Mucosa of descending colon (tissue), 3 donors: ENCODE measurements around the gene SLC35F6. TPM values are rescaled to one million over a fixed set of nuclear protein-coding genes. Genes with fewer than 3 reads are reported as not detected.

Source experiments
- ATAC-seq: fragments of 200-7000 bp; cut with Tn5 transposase; one replicate; pipeline ENCODE4 v1.9.1; 2020; ENCODE audit warnings: mild to moderate bottlenecking, moderate library complexity
- DNase-seq, 3 donors: peaks; one replicate each; pipeline ENCODE4 v3.0.0-alpha.2; 2020
- H3K36me3 ChIP-seq: fragments of 200-600 bp; one replicate; pipeline ENCODE4 v1.8.0; 2021; ENCODE audit warnings: low read depth, mild to moderate bottlenecking
- H3K4me1 ChIP-seq: fragments of 200-600 bp; one replicate; pipeline ENCODE4 v1.8.0; 2021; ENCODE audit warnings: low read depth, mild to moderate bottlenecking
- H3K4me3 ChIP-seq: fragments of 200-600 bp; one replicate; pipeline ENCODE4 v1.8.0; 2021; ENCODE audit warnings: mild to moderate bottlenecking
- H3K9me3 ChIP-seq: fragments of 200-600 bp; one replicate; pipeline ENCODE4 v1.8.0; 2021; ENCODE audit warnings: mild to moderate bottlenecking
- CTCF ChIP-seq: fragments of 200-600 bp; IDR thresholded peaks from one replicate; pipeline ENCODE4 v1.8.0; 2022; ENCODE audit warnings: antibody characterized with exemption, mild to moderate bottlenecking
- intact Hi-C, 2 donors: fragments of 100-400 bp; cut with DNase I in 1 of 2; cut with micrococcal nuclease in 1 of 2; formaldehyde crosslinking; loops; one replicate each; pipeline versions ENCODE4 v1.11.0 to v1.11.1; 2022; cut with DNase I, micrococcal nuclease
- total RNA-seq, 3 donors: library from RNA; stranded (reverse); fragmentation: NEBNext Ultra II Directional in 2 of 3; extraction: Animal tissue kit (Norgen Biotek cat#: 25700) in 2 of 3; gene quantifications; one replicate each; pipeline versions ENCODE4 v1.2.1 to v1.2.4, GENCODE V29; 2021 to 2023
- donor health status: DM: no; HTN: no; CAD: no; lungs with moderate emphysema.
- donor health status: DM: no; HTN: no; CAD: no.
- donor health status: DM: no; HTN: yes; CAD: no.

Gene SLC35F6
- total RNA-seq, 3 donors from 2014 or later = 27.4 to 33.4 (median 33.3) TPM

DNA sequence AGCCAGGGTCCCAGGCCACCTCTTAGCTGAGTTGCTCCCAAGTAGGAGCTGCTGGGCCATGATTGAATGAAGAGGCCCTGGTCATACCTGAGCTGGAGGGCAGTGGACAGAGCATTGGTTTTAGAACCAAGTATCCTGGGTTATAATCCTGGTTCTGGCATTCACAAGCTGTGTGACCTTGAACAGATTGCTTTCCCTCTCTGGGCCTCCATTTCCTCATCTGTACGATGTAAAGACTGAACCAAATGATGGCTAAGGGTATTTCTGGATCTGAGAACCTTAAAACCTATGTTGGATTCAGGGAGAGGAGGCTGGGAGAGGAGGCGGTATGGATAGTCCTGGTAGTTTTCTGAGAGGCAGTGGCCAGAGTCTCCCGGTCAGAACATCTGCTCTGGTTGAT, 40.6 kb upstream of the SLC35F6 start:
- intact Hi-C loops = no loop called here
- Histone ChIP-seq H3K4me3 (no peak overlapping the region), H3K9me3 (no peaks in the 10 kb centered on the region), H3K36me3 (no peaks in the 10 kb centered on the region), H3K4me1 (peaks cover 19% of the 10 kb centered on the region)
- no peak for DNase-seq
- ATAC-seq = no peak
- TF ChIP-seq CTCF = no peak

DNA sequence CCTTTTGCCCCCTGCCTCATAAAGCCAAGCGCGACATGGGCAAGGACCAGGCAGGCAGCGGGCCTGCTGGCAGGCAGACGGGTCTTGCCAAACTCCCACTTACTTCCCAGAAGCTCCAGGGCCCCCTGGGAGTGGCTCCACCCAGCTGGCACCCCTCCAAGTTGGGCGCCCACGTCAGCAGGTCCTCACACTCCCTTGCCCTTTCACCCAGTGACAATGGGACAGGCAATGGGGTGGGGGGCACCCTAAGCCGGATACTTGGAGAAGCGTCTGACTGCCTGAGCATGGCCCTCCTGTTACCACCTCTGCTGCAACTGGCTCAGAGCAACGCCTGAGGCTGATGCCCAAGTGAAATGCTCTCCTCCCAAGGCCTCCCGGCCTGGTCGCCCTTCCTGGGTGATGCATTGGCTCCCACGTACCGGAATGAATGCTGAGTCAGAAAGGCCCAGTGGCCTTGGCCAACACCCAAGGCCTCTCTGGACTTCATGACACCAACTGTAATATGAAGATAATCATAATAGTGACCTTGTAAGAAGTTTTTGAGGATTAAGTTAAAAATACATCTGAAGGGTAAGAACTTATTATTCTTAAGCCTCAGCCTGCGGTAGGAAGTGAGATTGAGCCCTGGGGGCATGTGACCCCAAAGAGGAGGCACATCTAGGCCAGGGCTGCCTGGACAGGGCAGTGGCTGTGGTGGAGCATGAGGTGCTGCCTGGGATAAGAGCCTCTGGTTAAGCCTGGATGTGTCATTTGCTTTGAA, 39.9 kb upstream of the SLC35F6 start:
- peaks cover 19% of the 10 kb centered on the region for H3K4me1 ChIP-seq
- no peak for TF ChIP-seq CTCF
- H3K4me3 ChIP-seq = no peak overlapping the region
- intact Hi-C loops = no loop called here
- H3K36me3 ChIP-seq = no peaks in the 10 kb centered on the region
- ATAC-seq (peak; percentile 39), DNase-seq (peak; percentile 33 to 75 (median 67))
- no peaks in the 10 kb centered on the region for H3K9me3 ChIP-seq

DNA sequence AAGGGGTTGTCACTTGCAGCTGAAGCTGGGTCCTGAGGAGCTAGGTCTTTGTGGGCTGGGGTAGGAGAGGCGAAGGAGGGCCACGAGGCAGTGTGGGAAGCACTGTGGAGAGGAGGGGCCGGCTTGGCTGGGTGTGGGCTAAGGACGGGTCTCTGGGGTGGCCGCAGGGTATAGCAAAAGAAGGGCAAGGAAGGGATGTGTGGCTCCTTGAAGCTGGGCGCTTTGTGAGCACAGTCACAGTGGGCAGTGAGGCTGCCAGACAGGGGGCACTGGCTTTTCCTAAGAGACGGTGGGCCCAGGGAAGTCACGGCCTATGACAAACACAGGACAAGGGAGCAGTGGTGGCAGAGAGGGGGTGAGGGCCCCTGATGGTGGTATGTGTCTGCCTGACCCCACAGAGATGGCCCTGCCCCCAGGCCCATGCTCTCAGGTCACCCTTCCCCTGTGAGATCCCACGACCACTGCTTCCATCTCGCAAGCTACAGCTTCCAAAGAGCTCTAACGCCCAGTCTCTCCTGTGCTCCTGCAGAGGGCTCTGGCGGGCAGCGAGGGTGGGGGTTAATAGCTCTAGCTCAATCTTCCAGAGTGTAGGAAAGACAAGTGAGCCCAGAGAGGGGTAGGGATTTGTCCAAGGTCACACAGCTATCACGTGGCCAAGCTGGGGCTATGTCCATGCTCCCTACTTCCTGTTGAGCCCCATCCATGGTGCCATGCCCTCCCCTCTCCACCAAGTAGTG, 39.1 kb upstream of the SLC35F6 start:
- DNase-seq (peak in 1 of 3 donors; percentile 34), ATAC-seq (no peak)
- Histone ChIP-seq H3K4me3 (no peak overlapping the region), H3K4me1 (peaks cover 19% of the 10 kb centered on the region), H3K36me3 (no peaks in the 10 kb centered on the region), H3K9me3 (no peaks in the 10 kb centered on the region)
- no peak for TF ChIP-seq CTCF
- intact Hi-C loops = no loop called here

DNA sequence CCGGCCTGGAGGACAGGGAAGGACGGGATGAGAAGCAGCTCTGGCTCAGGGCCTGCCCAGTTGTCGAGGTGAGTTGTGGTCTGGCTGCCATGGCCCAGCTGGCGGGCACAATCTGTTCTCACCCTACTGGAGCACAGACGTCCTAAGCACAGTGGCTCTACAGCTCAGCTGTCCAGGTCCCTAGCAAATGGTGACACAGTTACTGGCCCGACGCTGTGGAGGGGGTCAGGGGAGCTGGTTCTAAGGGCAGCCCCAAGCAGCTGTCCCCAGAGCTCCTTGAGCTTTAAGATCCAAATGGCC, 38.6 kb upstream of the SLC35F6 start:
- intact Hi-C loops = no loop called here
- no peak for TF ChIP-seq CTCF
- ATAC-seq = no peak
- Histone ChIP-seq H3K4me1 (peaks cover 15% of the 10 kb centered on the region), H3K4me3 (no peak overlapping the region), H3K9me3 (no peaks in the 10 kb centered on the region), H3K36me3 (no peaks in the 10 kb centered on the region)
- DNase-seq = peak in 1 of 3 donors; percentile 31

DNA sequence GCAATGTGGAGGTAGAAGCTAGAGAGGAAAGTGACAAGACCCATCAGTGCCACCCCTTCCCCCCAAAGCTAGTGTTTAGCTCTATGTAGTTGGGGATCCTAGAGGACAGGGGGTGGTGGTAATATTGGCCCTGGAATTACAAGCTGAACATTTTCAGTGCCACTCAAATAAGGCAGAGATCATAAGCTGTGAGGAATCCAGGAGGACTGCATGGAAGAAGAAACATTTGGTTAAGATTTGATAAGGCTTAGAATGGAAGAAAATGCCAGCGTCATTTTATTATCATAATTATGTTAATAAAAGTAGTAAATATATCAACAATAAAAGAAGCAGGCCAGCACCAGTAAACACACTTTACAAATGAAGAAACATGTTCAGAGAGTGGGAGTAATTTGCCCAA, 37.9 kb upstream of the SLC35F6 start:
- H3K4me3 ChIP-seq = no peak overlapping the region
- H3K4me1 ChIP-seq = peaks cover 8% of the 10 kb centered on the region
- no peaks in the 10 kb centered on the region for H3K36me3 ChIP-seq
- H3K9me3 ChIP-seq = no peaks in the 10 kb centered on the region
- DNase-seq = no peak
- ATAC-seq = no peak
- intact Hi-C loops = no loop called here
- TF ChIP-seq CTCF = no peak
